KG1 (cell line): ENCODE results near the gene ANXA2R.
"Not testable (repeated sequence)": the region's sequence is repeated elsewhere in the genome, so short reads cannot be mapped to it uniquely, and the experiment has no call there.

Source experiments
- DNase-seq: peaks from one replicate; lab custom pipeline; 2025; lab: John Stamatoyannopoulos, UW

Gene ANXA2R

GRCh38 chr5:43033841-43034590 is 6.1 kb downstream of the ANXA2R start:
- DNase-seq: no peak

- no peak for DNase-seq
Measured at GRCh38 chr5:43027054-43027785, 12.9 kb downstream of the ANXA2R start.

- DNase-seq: not testable (repeated sequence)
Measured at GRCh38 chr5:43025184-43025950, 14.8 kb downstream of the ANXA2R start.

- no peak for DNase-seq
Measured at GRCh38 chr5:43024217-43024616, 15.9 kb downstream of the ANXA2R start.

GRCh38 chr5:43021151-43021550 is 19.0 kb downstream of the ANXA2R start:
- no peak for DNase-seq

- no peak for DNase-seq
Measured at GRCh38 chr5:43020399-43020746, 19.7 kb downstream of the ANXA2R start.

- no peak for DNase-seq
Measured at GRCh38 chr5:43019614-43020398, 20.3 kb downstream of the ANXA2R start.

- DNase-seq: no peak
Measured at GRCh38 chr5:43019291-43019613, 20.9 kb downstream of the ANXA2R start.

- no peak for DNase-seq
Measured at GRCh38 chr5:43017428-43017815, 22.7 kb downstream of the ANXA2R start.

GRCh38 chr5:43016217-43016779 is 23.8 kb downstream of the ANXA2R start:
- no peak for DNase-seq

GRCh38 chr5:43014522-43014921 is 25.6 kb downstream of the ANXA2R start:
- DNase-seq: no peak

GRCh38 chr5:43010935-43011315 is 29.2 kb downstream of the ANXA2R start:
- no peak for DNase-seq

GRCh38 chr5:43008363-43009153 is 31.6 kb downstream of the ANXA2R start:
- no peak for DNase-seq

GRCh38 chr5:43007911-43008362 is 32.2 kb downstream of the ANXA2R start:
- no peak for DNase-seq

- DNase-seq: no peak
Measured at GRCh38 chr5:43007246-43007910, 32.7 kb downstream of the ANXA2R start.

- DNase-seq: no peak
Measured at GRCh38 chr5:43006424-43007202, 33.5 kb downstream of the ANXA2R start.

- DNase-seq: no peak
Measured at GRCh38 chr5:43005031-43005430, 35.1 kb downstream of the ANXA2R start.

GRCh38 chr5:43001748-43002147 is 38.4 kb downstream of the ANXA2R start:
- DNase-seq: no peak

GRCh38 chr5:43000914-43001313 is 39.2 kb downstream of the ANXA2R start:
- DNase-seq: no peak
